Choroid plexus epithelial cell (primary cell): ENCODE measurements around the gene RUFY3.

ENCODE experiments used
- DNase-seq: peaks from one replicate; pipeline ENCODE4 v3.0.0-alpha.2; 2010; ENCODE audit warnings: low read depth
- H3K4me3 ChIP-seq: 2 replicates; pipeline ENCODE4 v1.5.1; 2011; ENCODE audit warnings: low read depth, mild to moderate bottlenecking, control low read depth, low read length, moderate library complexity
- TF ChIP-seq, protein P1 (sequence below): conservative IDR thresholded peaks from 2 replicates; pipeline ENCODE4 v1.5.1; 2011; ENCODE audit warnings: low read depth, mild to moderate bottlenecking, control low read depth, inconsistent platforms, low read length, moderate library complexity

Gene RUFY3

GRCh38 chr4:70713453-70714078 lies 8.2 kb upstream of the RUFY3 start:
- TF ChIP-seq, protein P1, sequence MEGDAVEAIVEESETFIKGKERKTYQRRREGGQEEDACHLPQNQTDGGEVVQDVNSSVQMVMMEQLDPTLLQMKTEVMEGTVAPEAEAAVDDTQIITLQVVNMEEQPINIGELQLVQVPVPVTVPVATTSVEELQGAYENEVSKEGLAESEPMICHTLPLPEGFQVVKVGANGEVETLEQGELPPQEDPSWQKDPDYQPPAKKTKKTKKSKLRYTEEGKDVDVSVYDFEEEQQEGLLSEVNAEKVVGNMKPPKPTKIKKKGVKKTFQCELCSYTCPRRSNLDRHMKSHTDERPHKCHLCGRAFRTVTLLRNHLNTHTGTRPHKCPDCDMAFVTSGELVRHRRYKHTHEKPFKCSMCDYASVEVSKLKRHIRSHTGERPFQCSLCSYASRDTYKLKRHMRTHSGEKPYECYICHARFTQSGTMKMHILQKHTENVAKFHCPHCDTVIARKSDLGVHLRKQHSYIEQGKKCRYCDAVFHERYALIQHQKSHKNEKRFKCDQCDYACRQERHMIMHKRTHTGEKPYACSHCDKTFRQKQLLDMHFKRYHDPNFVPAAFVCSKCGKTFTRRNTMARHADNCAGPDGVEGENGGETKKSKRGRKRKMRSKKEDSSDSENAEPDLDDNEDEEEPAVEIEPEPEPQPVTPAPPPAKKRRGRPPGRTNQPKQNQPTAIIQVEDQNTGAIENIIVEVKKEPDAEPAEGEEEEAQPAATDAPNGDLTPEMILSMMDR, result no peak
- DNase-seq, result no peak
- no peak overlapping the region for H3K4me3 ChIP-seq

DNA sequence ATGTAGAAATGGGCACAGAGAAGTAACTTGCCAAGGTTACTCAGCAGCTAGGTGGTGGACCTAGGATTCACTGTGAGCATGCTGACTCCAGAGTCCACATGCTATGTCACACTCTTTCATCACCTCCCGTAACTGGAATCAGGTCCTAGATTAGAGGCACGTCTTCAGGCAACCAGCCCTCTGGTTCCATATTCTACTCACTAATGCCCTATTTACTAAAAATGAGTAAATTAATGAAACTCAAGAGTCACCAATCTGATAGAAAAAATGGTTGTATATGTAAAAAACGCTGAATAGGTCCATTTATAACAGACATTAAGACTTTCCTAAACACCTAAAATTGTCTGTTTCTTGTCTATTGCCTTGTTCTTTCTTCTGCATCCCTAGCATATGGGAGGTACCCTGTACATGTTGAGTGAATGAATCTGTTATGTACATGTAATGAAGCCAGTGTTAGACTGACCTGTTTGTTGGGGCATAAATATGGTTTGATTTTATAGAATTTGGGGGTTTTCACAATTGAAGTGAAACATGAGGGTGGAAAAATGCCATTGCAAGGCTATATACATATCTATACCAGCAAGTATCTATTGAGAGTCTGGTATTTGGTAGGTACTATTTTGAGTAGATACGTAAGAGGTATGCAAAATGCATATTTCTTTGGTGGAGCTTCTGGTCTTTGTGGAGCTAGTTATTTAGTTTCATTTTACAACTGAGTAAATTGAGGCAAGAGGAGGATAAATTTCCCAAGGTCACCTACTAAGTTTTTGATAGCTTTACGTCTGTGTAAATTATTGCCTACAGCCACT lies 7.5 kb upstream of the RUFY3 start:
- no peak overlapping the region for H3K4me3 ChIP-seq
- peak; percentile 21 for DNase-seq
- TF ChIP-seq, protein P1, result no peak

DNA sequence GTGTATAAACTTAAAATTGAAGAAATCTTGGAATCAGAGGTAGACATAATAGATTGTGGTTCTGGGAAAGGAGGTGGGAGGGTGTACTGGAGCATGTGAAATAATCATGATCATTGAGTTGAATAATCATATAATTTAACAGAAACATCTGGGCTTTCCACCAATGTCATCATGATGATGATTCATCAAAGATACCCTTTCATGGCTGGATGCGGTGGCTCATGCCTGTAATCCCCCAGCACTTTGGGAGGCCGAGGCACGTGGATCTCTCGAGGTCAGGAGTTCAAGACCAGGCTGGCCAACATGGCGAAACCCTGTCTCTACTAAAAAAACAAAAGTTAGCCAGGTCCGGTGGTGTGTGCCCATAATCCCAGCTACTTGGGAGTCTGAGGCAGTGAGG lies 6.7 kb upstream of the RUFY3 start:
- DNase-seq, result peak; percentile 24
- TF ChIP-seq, protein P1, result no peak

GRCh38 chr4:70718811-70719604 lies 2.8 kb upstream of the RUFY3 start:
- DNase-seq, result no peak
- no peak overlapping the region for H3K4me3 ChIP-seq
- TF ChIP-seq, protein P1, result no peak

More for the DNA sequence above, 6.7 kb upstream of the RUFY3 start:
- H3K4me3 ChIP-seq, result no peak overlapping the region

DNA sequence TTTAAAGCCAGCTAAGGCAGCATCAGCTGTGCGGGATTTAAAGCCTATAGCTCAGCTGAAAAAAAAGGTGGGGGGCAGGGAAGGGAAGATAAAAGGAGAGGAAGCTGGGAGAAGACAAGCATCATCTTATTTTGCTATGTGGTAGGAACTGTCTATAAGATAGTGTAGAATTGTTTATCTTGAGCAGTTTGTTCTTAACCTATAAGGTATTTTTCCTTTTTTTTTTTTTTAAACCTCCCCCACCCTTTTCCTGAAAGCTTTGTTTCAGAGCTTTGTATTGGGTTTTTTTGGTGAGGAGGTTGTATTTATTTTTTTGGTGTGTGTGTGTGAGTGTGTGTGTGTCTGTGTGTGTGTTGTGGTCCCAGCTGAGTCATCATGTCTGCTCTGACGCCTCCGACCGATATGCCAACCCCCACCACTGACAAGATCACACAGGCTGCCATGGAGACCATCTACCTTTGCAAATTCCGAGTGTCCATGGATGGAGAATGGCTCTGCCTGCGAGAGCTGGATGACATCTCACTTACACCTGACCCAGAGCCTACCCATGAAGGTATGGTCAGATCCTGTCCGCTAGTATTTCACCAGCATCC lies 531 bp downstream of the RUFY3 start:
- TF ChIP-seq, protein P1, result no peak
- DNase-seq, result peak; percentile 82
- peak overlapping the region; percentile 60 for H3K4me3 ChIP-seq

DNA sequence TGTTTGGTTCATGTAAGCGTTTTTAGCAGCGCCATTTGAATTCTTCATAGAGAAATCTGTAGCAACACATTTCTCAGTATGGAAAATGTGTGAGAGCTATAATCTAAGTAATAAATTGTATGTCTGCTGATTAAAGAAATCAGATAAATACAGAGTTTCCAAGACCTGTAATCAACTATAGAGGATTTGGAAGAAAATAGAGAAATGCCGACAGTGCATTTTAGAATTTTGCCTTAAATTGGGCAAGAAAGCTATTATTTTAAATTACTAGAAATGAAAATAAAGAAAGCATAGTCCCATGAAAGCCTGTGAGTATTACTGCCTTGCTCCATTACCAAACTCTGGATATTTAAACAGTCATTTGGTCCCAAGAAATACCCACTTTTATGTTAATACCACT lies 2.7 kb downstream of the RUFY3 start:
- TF ChIP-seq, protein P1, result no peak
- DNase-seq, result no peak
- no peak overlapping the region for H3K4me3 ChIP-seq
